SK-N-SH (cell line): ENCODE data around the gene CDK5RAP1. TPM values are rescaled to one million over a fixed set of nuclear protein-coding genes. Genes with fewer than 3 reads are reported as not detected.

Experiments
- CTCF ChIA-PET: fragments of 300-600, 350-600 bp; formaldehyde crosslinking; extraction: SDS; loops from one replicate; lab custom pipeline; 2021; lab: Yijun Ruan, JAX
- POLR2A ChIA-PET: fragments of 350-600 bp; sonication (Branson Sonifier 250); formaldehyde crosslinking; extraction: SDS; loops from one replicate; lab custom pipeline; 2020; ENCODE audit warnings: antibody characterized with exemption, inconsistent platforms; lab: Yijun Ruan, JAX
- DNase-seq: peaks from one replicate; pipeline ENCODE4 v3.0.0; 2012
- H2AFZ ChIP-seq: fragments of 200-600 bp; sonication (generic); 2 replicates; pipeline ENCODE4 v1.8.1; 2016; ENCODE audit warnings: antibody characterized with exemption, mild to moderate bottlenecking, low read depth
- H3F3A ChIP-seq: fragments of 200-600 bp; sonication (generic); replicated peaks from 2 replicates; pipeline ENCODE3; 2016; ENCODE audit warnings: antibody characterized with exemption, mild to moderate bottlenecking; ENCODE audit not compliant: insufficient read depth
- H3K27ac ChIP-seq, 2 experiments: fragments of 200-500 bp in 1 of 2; fragments of 200-600 bp in 1 of 2; sonication (Bioruptor generic) in 1 of 2; sonication (generic), shearing (Covaris generic) in 1 of 2; 2 replicates each; pipeline versions ENCODE4 v1.5.1 to v1.6.1; 2014 to 2016; ENCODE audit warnings: low read depth in 2 of 2, inconsistent platforms in 1 of 2, low read length in 1 of 2, mild to moderate bottlenecking in 1 of 2, mixed read lengths in 1 of 2
- H3K27me3 ChIP-seq: fragments of 200-600 bp; sonication (generic), shearing (Covaris generic); 2 replicates; pipeline ENCODE4 v1.6.1; 2016; ENCODE audit warnings: mixed run types; ENCODE audit not compliant: insufficient read depth
- H3K36me3 ChIP-seq, 2 experiments: fragments of 200-500 bp in 1 of 2; fragments of 200-600 bp in 1 of 2; sonication (Bioruptor generic) in 1 of 2; sonication (generic) in 1 of 2; replicated peaks in 1 of 2; 2 replicates each; pipeline versions ENCODE3 to v1.5.1; 2014 to 2016; ENCODE audit warnings: low read length in 1 of 2, mild to moderate bottlenecking in 1 of 2; ENCODE audit not compliant: insufficient read depth in 2 of 2, control insufficient read depth in 1 of 2
- H3K4me1 ChIP-seq, 2 experiments: fragments of 200-500 bp in 1 of 2; fragments of 200-600 bp in 1 of 2; sonication (Bioruptor generic) in 1 of 2; sonication (generic), shearing (Covaris generic) in 1 of 2; 2 replicates each; pipeline versions ENCODE4 v1.5.1 to v1.6.1; 2014 to 2016; ENCODE audit warnings: low read depth in 1 of 2, low read length in 1 of 2, mixed run types in 1 of 2; ENCODE audit not compliant: insufficient read depth in 2 of 2, control insufficient read depth in 1 of 2
- H3K4me2 ChIP-seq: fragments of 200-600 bp; sonication (generic), shearing (Covaris generic); 2 replicates; pipeline ENCODE4 v1.6.1; 2017; ENCODE audit warnings: mixed run types
- H3K4me3 ChIP-seq, 2 experiments: fragments of 200-500 bp in 1 of 2; fragments of 200-600 bp in 1 of 2; sonication (Bioruptor generic) in 1 of 2; sonication (generic), shearing (Covaris generic) in 1 of 2; 2 replicates each; pipeline versions ENCODE4 v1.5.1 to v1.8.1; 2014 to 2016; ENCODE audit warnings: low read depth in 2 of 2, inconsistent platforms in 1 of 2, low read length in 1 of 2, mild to moderate bottlenecking in 1 of 2, mixed read lengths in 1 of 2, moderate library complexity in 1 of 2
- H3K79me2 ChIP-seq: fragments of 200-600 bp; sonication (generic); 2 replicates; pipeline ENCODE4 v1.8.1; 2017; ENCODE audit warnings: mild to moderate bottlenecking; ENCODE audit not compliant: insufficient read depth
- H3K9ac ChIP-seq: fragments of 200-600 bp; sonication (generic); 2 replicates; pipeline ENCODE4 v1.6.1; 2017; ENCODE audit warnings: mixed run types
- H3K9me2 ChIP-seq: fragments of 200-600 bp; sonication (generic); 2 replicates; pipeline ENCODE4 v1.6.1; 2017; ENCODE audit warnings: mixed run types
- H3K9me3 ChIP-seq: fragments of 200-600 bp; sonication (generic); 2 replicates; pipeline ENCODE4 v1.6.1; 2017; ENCODE audit warnings: mixed run types, mild to moderate bottlenecking, moderate library complexity
- H4K20me1 ChIP-seq: fragments of 200-600 bp; sonication (generic); 2 replicates; pipeline ENCODE4 v1.6.1; 2017; ENCODE audit warnings: mild to moderate bottlenecking, mixed run types; ENCODE audit not compliant: insufficient read depth
- CHD2 ChIP-seq: fragments of 150-350 bp; IDR thresholded peaks from 2 replicates; pipeline ENCODE4 v1.6.1; 2018; ENCODE audit warnings: low read length; ENCODE audit not compliant: partially characterized antibody
- EP300 ChIP-seq, 2 experiments: IDR thresholded peaks; 2 replicates each; pipeline versions ENCODE4 v1.4.0 to v1.6.1; 2012; ENCODE audit warnings: borderline replicate concordance in 1 of 2, low read depth in 1 of 2, low read length in 1 of 2
- EZH2phosphoT487 ChIP-seq: fragments of 200-600 bp; sonication (generic); IDR thresholded peaks from 2 replicates; pipeline ENCODE4 v1.6.1; 2017; ENCODE audit warnings: low read depth, mixed run types, mild to moderate bottlenecking, antibody characterized with exemption, moderate library complexity, borderline replicate concordance
- GABPA ChIP-seq: IDR thresholded peaks from 2 replicates; pipeline ENCODE4 v1.4.0; 2012; ENCODE audit warnings: low read depth, mild to moderate bottlenecking
- JUND ChIP-seq: IDR thresholded peaks from 2 replicates; pipeline ENCODE4 v1.4.0; 2012
- MEF2A ChIP-seq: IDR thresholded peaks from 2 replicates; pipeline ENCODE4 v1.4.0; 2012; ENCODE audit warnings: low read depth, borderline replicate concordance
- MXI1 ChIP-seq: IDR thresholded peaks from 2 replicates; pipeline ENCODE4 v1.6.1; 2012; ENCODE audit warnings: mild to moderate bottlenecking, low read depth, low read length, improper control_type of control experiment
- NFIC ChIP-seq: IDR thresholded peaks from 2 replicates; pipeline ENCODE4 v1.4.0; 2012; ENCODE audit warnings: borderline replicate concordance
- NRF1 ChIP-seq: IDR thresholded peaks from 2 replicates; pipeline ENCODE4 v1.6.1; 2012; ENCODE audit warnings: low read depth, mild to moderate bottlenecking, low read length
- POLR2AphosphoS5 ChIP-seq: IDR thresholded peaks from 2 replicates; pipeline ENCODE4 v1.6.1; 2012; ENCODE audit warnings: low read depth, low read length
- RAD21 ChIP-seq: IDR thresholded peaks from 2 replicates; pipeline ENCODE4 v1.6.1; 2012; ENCODE audit warnings: mild to moderate bottlenecking, low read length
- RFX5 ChIP-seq: IDR thresholded peaks from 2 replicates; pipeline ENCODE4 v1.6.1; 2012; ENCODE audit warnings: mild to moderate bottlenecking, improper control_type of control experiment, low read length
- SMC3 ChIP-seq: IDR thresholded peaks from 2 replicates; pipeline ENCODE4 v1.6.1; 2012; ENCODE audit warnings: low read depth, low read length, improper control_type of control experiment
- TAF1 ChIP-seq: IDR thresholded peaks from 2 replicates; pipeline ENCODE4 v1.6.1; 2012; ENCODE audit warnings: low read depth, mild to moderate bottlenecking, low read length, moderate library complexity, borderline replicate concordance
- TCF12 ChIP-seq: IDR thresholded peaks from 2 replicates; pipeline ENCODE4 v1.4.0; 2012
- TEAD4 ChIP-seq: IDR thresholded peaks from 2 replicates; pipeline ENCODE4 v1.4.0; 2012; ENCODE audit warnings: mild to moderate bottlenecking, borderline replicate concordance; ENCODE audit not compliant: insufficient read depth
- YY1 ChIP-seq: IDR thresholded peaks from 2 replicates; pipeline ENCODE4 v1.4.0; 2012; ENCODE audit warnings: low read depth, mild to moderate bottlenecking
- WGBS: methylation state at CpG from one replicate; pipeline ENCODE4 v1.1.6; 2017; ENCODE audit warnings: low lambda C conversion rate; 5-methylcytosine and 5-hydroxymethylcytosine counted together
- polyA plus RNA-seq, 3 experiments: library from polyadenylated mRNA; depleted of rRNA; stranded (reverse); fragments of >200 nt; gene quantifications; 2 replicates each; pipeline ENCODE4 v1.2.3, GENCODE V29; 2012
- TF ChIP-seq, protein P1 (sequence below): IDR thresholded peaks from 2 replicates; pipeline ENCODE4 v1.4.0; 2012; ENCODE audit warnings: low read depth
- TF ChIP-seq, protein P2 (sequence below): fragments of 150-350 bp; IDR thresholded peaks from 2 replicates; pipeline ENCODE4 v1.6.1; 2016; ENCODE audit warnings: mild to moderate bottlenecking, low read depth, low read length
- TF ChIP-seq, protein P3 (sequence below): fragments of 150-350 bp; IDR thresholded peaks from 2 replicates; pipeline ENCODE4 v1.6.1; 2017; ENCODE audit warnings: antibody characterized with exemption, low read length, low read depth, borderline replicate concordance
- TF ChIP-seq, protein P4 (sequence below): IDR thresholded peaks from 2 replicates; pipeline ENCODE4 v1.4.0; 2012; ENCODE audit warnings: low read depth, borderline replicate concordance

CDK5RAP1 gene
- polyA plus RNA-seq, 1 of the 3 experiments (the other 2 are of a cell fraction), result 30.5 TPM

DNA sequence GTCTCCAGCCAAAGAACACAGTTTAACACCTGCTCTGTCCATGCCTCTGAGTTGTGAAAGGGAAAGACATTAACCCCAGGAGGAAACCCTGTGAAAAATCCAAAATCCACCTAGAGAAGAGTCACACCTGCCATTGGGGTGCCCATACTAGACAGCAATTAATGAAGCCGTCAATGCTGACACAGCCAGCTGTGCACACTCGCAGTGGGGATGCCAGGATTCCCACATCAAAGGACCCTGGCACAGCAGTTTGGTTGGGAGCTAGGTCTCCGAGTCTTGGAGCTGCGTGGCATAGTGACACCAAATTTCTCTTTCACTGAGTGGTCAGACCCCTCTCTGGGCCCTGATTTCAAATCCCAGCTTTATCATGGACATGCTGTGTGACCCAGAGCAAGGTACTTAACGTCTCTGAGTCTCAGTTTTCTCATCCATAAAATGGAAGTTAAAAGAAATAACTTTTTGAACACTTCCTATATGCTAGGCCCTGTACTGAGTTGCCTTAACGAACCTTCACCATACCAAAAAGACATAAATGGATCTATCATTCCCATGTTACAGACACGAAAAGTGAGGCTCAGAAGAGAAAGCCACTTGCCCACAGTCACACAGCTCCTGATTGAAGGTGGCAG is 87.5 kb downstream of the CDK5RAP1 start (continued):
- TF ChIP-seq, protein P1, sequence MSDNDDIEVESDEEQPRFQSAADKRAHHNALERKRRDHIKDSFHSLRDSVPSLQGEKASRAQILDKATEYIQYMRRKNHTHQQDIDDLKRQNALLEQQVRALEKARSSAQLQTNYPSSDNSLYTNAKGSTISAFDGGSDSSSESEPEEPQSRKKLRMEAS, result no peak
- TF ChIP-seq, protein P2, sequence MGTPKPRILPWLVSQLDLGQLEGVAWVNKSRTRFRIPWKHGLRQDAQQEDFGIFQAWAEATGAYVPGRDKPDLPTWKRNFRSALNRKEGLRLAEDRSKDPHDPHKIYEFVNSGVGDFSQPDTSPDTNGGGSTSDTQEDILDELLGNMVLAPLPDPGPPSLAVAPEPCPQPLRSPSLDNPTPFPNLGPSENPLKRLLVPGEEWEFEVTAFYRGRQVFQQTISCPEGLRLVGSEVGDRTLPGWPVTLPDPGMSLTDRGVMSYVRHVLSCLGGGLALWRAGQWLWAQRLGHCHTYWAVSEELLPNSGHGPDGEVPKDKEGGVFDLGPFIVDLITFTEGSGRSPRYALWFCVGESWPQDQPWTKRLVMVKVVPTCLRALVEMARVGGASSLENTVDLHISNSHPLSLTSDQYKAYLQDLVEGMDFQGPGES, result no peak
- no peak for TF ChIP-seq EZH2phosphoT487
- TF ChIP-seq YY1, result no peak
- no peak for TF ChIP-seq POLR2AphosphoS5
- no peak for TF ChIP-seq NRF1
- TF ChIP-seq NFIC, result no peak

GRCh38 chr20:33312583-33312982 is 88.7 kb downstream of the CDK5RAP1 start:
- CTCF ChIA-PET, result interaction anchor here (4.7 kb wide), 1 partner anchor 13 kb away, joined by 19 read pairs; no protein-coding TSS in a partner anchor
- Histone ChIP-seq H3F3A (no peaks in the 10 kb centered on the region), H3K27ac (no peak overlapping the region), H3K4me3 (no peak overlapping the region), H3K4me1 (no peaks in the 10 kb centered on the region; a peak in 1 of 4 replicates), H3K9me3 (no peaks in the 10 kb centered on the region), H3K36me3 (no peaks in the 10 kb centered on the region), H3K27me3 (peaks cover 6% of the 10 kb centered on the region; the same call in 1 of the 2 replicates), H3K79me2 (no peaks in the 10 kb centered on the region), H2AFZ (no peak overlapping the region), H3K4me2 (no peak overlapping the region), H3K9me2 (no peaks in the 10 kb centered on the region), H3K9ac (no peak overlapping the region), H4K20me1 (no peaks in the 10 kb centered on the region)
- WGBS, result 63% methylated on average over 11 of the region's 11 CpGs
- no peak for TF ChIP-seq EP300 (IDR thresholded peaks at IDR 0.05; ENCODE audit: borderline replicate concordance in 1 of 2, low read depth in 1 of 2, low read length in 1 of 2)
- TF ChIP-seq TCF12, result no peak
- TF ChIP-seq, protein P3, sequence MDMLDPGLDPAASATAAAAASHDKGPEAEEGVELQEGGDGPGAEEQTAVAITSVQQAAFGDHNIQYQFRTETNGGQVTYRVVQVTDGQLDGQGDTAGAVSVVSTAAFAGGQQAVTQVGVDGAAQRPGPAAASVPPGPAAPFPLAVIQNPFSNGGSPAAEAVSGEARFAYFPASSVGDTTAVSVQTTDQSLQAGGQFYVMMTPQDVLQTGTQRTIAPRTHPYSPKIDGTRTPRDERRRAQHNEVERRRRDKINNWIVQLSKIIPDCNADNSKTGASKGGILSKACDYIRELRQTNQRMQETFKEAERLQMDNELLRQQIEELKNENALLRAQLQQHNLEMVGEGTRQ, result no peak
- TF ChIP-seq MEF2A, result no peak
- TF ChIP-seq NRF1, result no peak
- TF ChIP-seq, protein P1, result no peak
- DNase-seq, result no peak
- POLR2A ChIA-PET, result no interaction called here

DNA sequence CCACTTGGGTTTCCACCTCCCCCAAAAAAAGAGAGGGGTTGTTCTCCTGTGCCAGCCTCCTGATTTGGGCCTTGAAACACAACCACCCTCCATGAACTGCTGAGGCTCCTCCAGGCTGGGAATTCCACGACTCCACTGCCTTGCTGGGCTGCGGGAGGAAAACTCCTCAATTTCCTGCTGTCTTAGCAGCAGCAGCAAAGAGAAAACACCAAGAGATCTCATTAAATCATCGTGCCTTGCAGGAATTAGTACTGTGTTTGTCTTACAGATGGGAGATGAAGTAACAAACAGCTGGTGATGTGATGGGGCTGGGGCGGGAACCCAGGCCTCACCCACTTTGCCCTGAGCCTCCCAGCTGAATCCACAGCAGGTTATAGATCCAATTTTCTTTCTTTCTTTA is 89.3 kb downstream of the CDK5RAP1 start:
- H2AFZ ChIP-seq, result no peak overlapping the region
- H3K4me3 ChIP-seq, result no peak overlapping the region
- no peak overlapping the region for H3K4me2 ChIP-seq
- CTCF ChIA-PET, result interaction anchor here (4.7 kb wide), 1 partner anchor 13 kb away, joined by 19 read pairs; no protein-coding TSS in a partner anchor
- POLR2A ChIA-PET, result no interaction called here
- H3K79me2 ChIP-seq, result no peaks in the 10 kb centered on the region
- no peak overlapping the region for H3K9ac ChIP-seq
- no peaks in the 10 kb centered on the region; a peak in 1 of 4 replicates for H3K4me1 ChIP-seq
- no peaks in the 10 kb centered on the region for H4K20me1 ChIP-seq
- DNase-seq, result no peak
- no peaks in the 10 kb centered on the region for H3K36me3 ChIP-seq
- WGBS, result 42% methylated on average over 4 of the region's 4 CpGs
- H3K9me3 ChIP-seq, result no peaks in the 10 kb centered on the region
- H3K27me3 ChIP-seq, result no peaks in the 10 kb centered on the region; the same call in 1 of the 2 replicates
- H3K27ac ChIP-seq, result no peak overlapping the region
- no peaks in the 10 kb centered on the region for H3K9me2 ChIP-seq
- H3F3A ChIP-seq, result no peaks in the 10 kb centered on the region
- TF ChIP-seq, protein P4, sequence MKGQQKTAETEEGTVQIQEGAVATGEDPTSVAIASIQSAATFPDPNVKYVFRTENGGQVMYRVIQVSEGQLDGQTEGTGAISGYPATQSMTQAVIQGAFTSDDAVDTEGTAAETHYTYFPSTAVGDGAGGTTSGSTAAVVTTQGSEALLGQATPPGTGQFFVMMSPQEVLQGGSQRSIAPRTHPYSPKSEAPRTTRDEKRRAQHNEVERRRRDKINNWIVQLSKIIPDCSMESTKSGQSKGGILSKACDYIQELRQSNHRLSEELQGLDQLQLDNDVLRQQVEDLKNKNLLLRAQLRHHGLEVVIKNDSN, result no peak
- TF ChIP-seq TAF1, result no peak
- no peak for TF ChIP-seq RFX5
- no peak for TF ChIP-seq SMC3
- no peak for TF ChIP-seq POLR2AphosphoS5
- no peak for TF ChIP-seq EP300 (IDR thresholded peaks at IDR 0.05; ENCODE audit: borderline replicate concordance in 1 of 2, low read depth in 1 of 2, low read length in 1 of 2)
- TF ChIP-seq MXI1, result no peak
- TF ChIP-seq GABPA, result no peak
- no peak for TF ChIP-seq RAD21
- TF ChIP-seq TEAD4, result no peak
- no peak for TF ChIP-seq JUND
- TF ChIP-seq, protein P3, result no peak
- TF ChIP-seq CHD2, result no peak
